Sigmoid colon (tissue), 7 donors: ENCODE data around the gene ZBTB7C. TPM values are rescaled to one million over a fixed set of nuclear protein-coding genes. Genes with fewer than 3 reads are reported as not detected.

ENCODE experiments used
- DNase-seq: peaks from one replicate; pipeline ENCODE4 v3.0.0-alpha.2; 2019
- H3K27ac ChIP-seq, 4 donors: fragments of 200-600 bp; sonication (generic); one replicate each; pipeline ENCODE4 v1.5.1; 2016 to 2019; ENCODE audit warnings: mild to moderate bottlenecking in 1 of 4
- H3K27me3 ChIP-seq, 3 donors: fragments of 200-600 bp; sonication (generic); one replicate each; pipeline ENCODE4 v1.5.1; 2019; ENCODE audit warnings: mild to moderate bottlenecking in 1 of 3
- H3K36me3 ChIP-seq, 4 donors: fragments of 200-600 bp; sonication (generic); one replicate each; pipeline ENCODE4 v1.5.1; 2016 to 2019
- H3K4me1 ChIP-seq, 4 donors: fragments of 200-600 bp; sonication (generic); one replicate each; pipeline ENCODE4 v1.5.1; 2017 to 2019
- H3K4me3 ChIP-seq, 4 donors: fragments of 200-600 bp; sonication (generic); one replicate each; pipeline ENCODE4 v1.5.1; 2017 to 2019; ENCODE audit warnings: mild to moderate bottlenecking in 2 of 4, moderate library complexity in 1 of 4
- H3K9me3 ChIP-seq, 4 donors: fragments of 200-600 bp in 3 of 4; sonication (generic) in 3 of 4; one replicate each; pipeline versions ENCODE4 v1.5.1 to v1.6.1; 2013 to 2019
- EP300 ChIP-seq, 4 donors: sonication (generic); formaldehyde crosslinking; IDR thresholded peaks; one replicate each; pipeline ENCODE4 v1.6.1; 2017; ENCODE audit warnings: antibody characterized with exemption in 4 of 4
- POLR2A ChIP-seq, 2 donors: fragments of 450-650 bp; IDR thresholded peaks; one replicate each; pipeline ENCODE4 v1.6.1; 2016; ENCODE audit warnings: antibody characterized with exemption in 2 of 2, mild to moderate bottlenecking in 2 of 2, moderate library complexity in 2 of 2
- POLR2AphosphoS5 ChIP-seq, 4 donors: sonication (generic); formaldehyde crosslinking; IDR thresholded peaks; one replicate each; pipeline ENCODE4 v1.6.1; 2017; ENCODE audit warnings: antibody characterized with exemption in 4 of 4
- WGBS, 2 donors: extraction: QIAGEN DNeasy Blood & Tissue Kit; methylation state at CpG; one replicate each; pipeline ENCODE4 v1.1.7; 2013; 5-methylcytosine and 5-hydroxymethylcytosine counted together
- intact Hi-C: fragments of 100-400 bp; cut with DNase I; formaldehyde crosslinking; loops from one replicate; pipeline ENCODE4 v1.15.1; 2023
- polyA plus RNA-seq, 3 donors: library from polyadenylated mRNA; stranded (reverse); fragments of 200-250 nt; gene quantifications; one replicate each; pipeline ENCODE4 v1.2.3, GENCODE V29; 2013
- total RNA-seq, 4 donors: library from RNA; depleted of rRNA; stranded (reverse); fragments of >200 nt; gene quantifications; one replicate each; pipeline ENCODE4 v1.1.0, GENCODE V29; 2016
- TF ChIP-seq, protein P1 (sequence below), 4 experiments: fragments of 450-650 bp in 3 of 4; fragments of 200-600 bp in 1 of 4; IDR thresholded peaks; one replicate each; pipeline ENCODE4 v1.5.1; 2016 to 2019; ENCODE audit warnings: antibody characterized with exemption in 4 of 4, mild to moderate bottlenecking in 3 of 4, moderate library complexity in 2 of 4
- donor health status: healthy with polysubstance abuse.
- donor health status: Bipolar disorder and iron deficiency.
- donor health status: healthy.

The ZBTB7C gene
- total and polyA plus RNA-seq, 7 donors: 0.41 to 18.6 (median 1.7) TPM

DNA sequence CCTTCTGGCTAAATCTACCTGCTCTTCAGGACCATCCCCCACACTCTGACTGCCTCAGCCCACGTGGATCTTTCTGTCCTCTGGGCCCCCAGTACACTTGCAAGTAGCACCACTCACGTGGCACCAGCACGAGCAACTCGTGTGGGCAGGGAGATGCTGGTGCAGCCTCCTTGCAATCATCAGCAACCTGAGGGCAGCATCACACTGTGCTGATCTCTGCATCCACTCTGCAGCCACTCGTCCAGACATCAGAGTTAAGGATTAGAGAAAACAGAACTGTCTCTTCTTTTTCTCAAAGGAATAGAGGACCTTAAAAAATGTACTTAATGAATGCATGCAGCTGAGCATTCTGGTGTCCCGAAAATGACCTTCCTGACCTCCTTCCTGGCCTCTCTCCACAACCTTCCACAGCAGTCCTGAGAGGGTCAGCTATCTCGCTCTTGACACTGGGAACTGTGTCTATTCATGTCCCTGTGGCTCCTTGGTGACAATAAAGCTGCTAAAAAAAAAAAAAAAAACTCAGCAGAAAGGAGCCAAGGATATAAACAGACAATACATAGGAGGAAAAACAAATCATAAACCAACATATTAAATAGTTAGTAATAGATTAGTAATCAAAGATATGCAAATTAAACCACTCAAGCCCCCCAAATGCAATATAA is 145.9 kb downstream of the ZBTB7C start:
- no peak overlapping the region for H3K27ac ChIP-seq
- intact Hi-C loops: no loop called here
- no peaks in the 10 kb centered on the region for H3K4me1 ChIP-seq
- no peaks in the 10 kb centered on the region for H3K27me3 ChIP-seq
- TF ChIP-seq EP300 (IDR thresholded peaks at IDR 0.05): no peak
- no peak for TF ChIP-seq POLR2A (IDR thresholded peaks at IDR 0.05)
- TF ChIP-seq POLR2AphosphoS5 (IDR thresholded peaks at IDR 0.05): no peak
- TF ChIP-seq, protein P1, sequence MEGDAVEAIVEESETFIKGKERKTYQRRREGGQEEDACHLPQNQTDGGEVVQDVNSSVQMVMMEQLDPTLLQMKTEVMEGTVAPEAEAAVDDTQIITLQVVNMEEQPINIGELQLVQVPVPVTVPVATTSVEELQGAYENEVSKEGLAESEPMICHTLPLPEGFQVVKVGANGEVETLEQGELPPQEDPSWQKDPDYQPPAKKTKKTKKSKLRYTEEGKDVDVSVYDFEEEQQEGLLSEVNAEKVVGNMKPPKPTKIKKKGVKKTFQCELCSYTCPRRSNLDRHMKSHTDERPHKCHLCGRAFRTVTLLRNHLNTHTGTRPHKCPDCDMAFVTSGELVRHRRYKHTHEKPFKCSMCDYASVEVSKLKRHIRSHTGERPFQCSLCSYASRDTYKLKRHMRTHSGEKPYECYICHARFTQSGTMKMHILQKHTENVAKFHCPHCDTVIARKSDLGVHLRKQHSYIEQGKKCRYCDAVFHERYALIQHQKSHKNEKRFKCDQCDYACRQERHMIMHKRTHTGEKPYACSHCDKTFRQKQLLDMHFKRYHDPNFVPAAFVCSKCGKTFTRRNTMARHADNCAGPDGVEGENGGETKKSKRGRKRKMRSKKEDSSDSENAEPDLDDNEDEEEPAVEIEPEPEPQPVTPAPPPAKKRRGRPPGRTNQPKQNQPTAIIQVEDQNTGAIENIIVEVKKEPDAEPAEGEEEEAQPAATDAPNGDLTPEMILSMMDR (IDR thresholded peaks at IDR 0.05): no peak
- no peak overlapping the region for H3K4me3 ChIP-seq
- no peaks in the 10 kb centered on the region for H3K36me3 ChIP-seq
- no peaks in the 10 kb centered on the region for H3K9me3 ChIP-seq
- no peak for DNase-seq
- WGBS, 2 donors: 79 to 83% methylated on average over 7 of the region's 7 CpGs

DNA sequence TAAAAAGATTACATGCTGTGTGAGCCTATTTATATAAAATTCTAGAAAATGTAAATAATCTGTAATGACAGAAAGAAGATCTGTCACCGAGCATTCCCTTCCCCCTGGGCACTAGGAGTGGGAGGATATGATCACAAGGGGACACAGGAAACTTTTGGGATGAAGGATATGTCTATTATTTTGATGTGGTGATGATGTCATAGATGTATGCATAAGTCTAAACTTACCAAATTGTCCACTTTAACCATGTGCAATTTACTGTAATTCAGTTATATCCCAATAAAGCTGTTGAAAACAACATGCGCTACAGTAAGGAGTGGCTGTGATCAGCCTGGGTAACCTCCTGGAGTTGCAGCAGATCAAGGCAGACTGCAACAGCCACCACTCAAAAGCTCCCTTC is 148.9 kb downstream of the ZBTB7C start:
- H3K4me1 ChIP-seq: no peaks in the 10 kb centered on the region
- DNase-seq: no peak
- no peaks in the 10 kb centered on the region for H3K36me3 ChIP-seq
- TF ChIP-seq, protein P1 (IDR thresholded peaks at IDR 0.05): no peak
- TF ChIP-seq POLR2AphosphoS5 (IDR thresholded peaks at IDR 0.05): no peak
- no peak overlapping the region for H3K4me3 ChIP-seq
- peaks cover 0 to 7% (median 0%) of the 10 kb centered on the region in 4 donors for H3K9me3 ChIP-seq
- intact Hi-C loops: no loop called here
- WGBS, 2 donors: 85 to 92% methylated on average over 2 of the region's 2 CpGs
- no peak overlapping the region for H3K27ac ChIP-seq
- no peaks in the 10 kb centered on the region for H3K27me3 ChIP-seq

DNA sequence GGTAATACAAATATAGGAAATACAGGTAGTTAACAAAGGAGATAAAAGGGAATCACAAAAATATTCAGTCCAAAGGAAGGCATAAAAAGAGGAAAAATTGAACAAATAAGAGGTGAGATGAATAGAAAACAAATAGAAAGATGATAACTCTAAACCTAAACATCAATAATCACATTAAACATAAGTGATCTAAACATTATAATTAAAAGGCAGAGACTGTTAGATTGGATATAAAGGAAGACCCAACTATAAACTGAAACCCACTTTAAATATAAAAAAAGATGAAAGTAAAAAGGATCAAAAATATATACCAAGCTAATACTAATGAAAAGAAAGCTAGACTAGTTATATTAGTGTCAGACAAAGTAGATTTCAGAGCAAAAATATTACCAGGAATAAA is 152.3 kb downstream of the ZBTB7C start:
- no peak for DNase-seq
- intact Hi-C loops: no loop called here
- TF ChIP-seq POLR2A (IDR thresholded peaks at IDR 0.05) (no peak), POLR2AphosphoS5 (IDR thresholded peaks at IDR 0.05) (no peak), EP300 (IDR thresholded peaks at IDR 0.05) (no peak)
- TF ChIP-seq, protein P1 (IDR thresholded peaks at IDR 0.05): no peak
- peaks cover 0 to 9% (median 2%) of the 10 kb centered on the region in 4 donors for H3K9me3 ChIP-seq
- H3K27ac ChIP-seq: no peak overlapping the region
- H3K36me3 ChIP-seq: no peaks in the 10 kb centered on the region
- no peaks in the 10 kb centered on the region for H3K27me3 ChIP-seq
- no peak overlapping the region for H3K4me3 ChIP-seq
- no peaks in the 10 kb centered on the region for H3K4me1 ChIP-seq

DNA sequence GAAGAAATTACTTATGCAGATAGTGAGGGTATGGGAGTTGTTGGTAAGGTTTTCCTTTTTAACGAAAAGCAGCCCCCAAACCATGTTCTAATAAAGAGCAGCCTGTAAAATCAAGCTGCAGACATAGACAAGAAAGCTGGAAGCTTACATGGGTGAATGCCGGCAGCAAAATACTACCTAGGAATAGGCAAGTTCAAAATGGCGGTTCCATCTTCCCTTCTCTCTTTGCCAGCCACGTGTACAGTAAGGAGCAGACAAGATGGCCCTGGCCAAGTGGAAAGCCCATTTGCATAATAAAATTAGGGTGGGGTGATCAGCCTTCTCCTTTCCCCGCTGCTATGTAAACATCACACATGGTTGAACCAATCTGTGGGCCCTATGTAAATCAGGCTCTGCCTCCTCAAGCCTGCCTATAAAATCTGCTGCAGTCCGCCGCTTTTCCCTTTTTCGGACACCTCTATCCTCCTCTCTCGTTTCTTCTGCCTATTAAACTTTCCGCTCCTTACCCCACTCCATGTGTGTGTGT is 155.0 kb downstream of the ZBTB7C start:
- TF ChIP-seq EP300 (IDR thresholded peaks at IDR 0.05): no peak
- TF ChIP-seq, protein P1 (IDR thresholded peaks at IDR 0.05): no peak
- no peak for TF ChIP-seq POLR2AphosphoS5 (IDR thresholded peaks at IDR 0.05)
- TF ChIP-seq POLR2A (IDR thresholded peaks at IDR 0.05): no peak
- no peaks in the 10 kb centered on the region for H3K4me1 ChIP-seq
- DNase-seq: no peak
- no peaks in the 10 kb centered on the region for H3K27me3 ChIP-seq
- H3K9me3 ChIP-seq: peaks cover 0 to 9% (median 2%) of the 10 kb centered on the region in 4 donors
- no peak overlapping the region for H3K4me3 ChIP-seq
- 83 to 88% methylated on average over 10 of the region's 10 CpGs for WGBS, 2 donors
- H3K36me3 ChIP-seq: no peaks in the 10 kb centered on the region
- intact Hi-C loops: no loop called here
- no peak overlapping the region for H3K27ac ChIP-seq

DNA sequence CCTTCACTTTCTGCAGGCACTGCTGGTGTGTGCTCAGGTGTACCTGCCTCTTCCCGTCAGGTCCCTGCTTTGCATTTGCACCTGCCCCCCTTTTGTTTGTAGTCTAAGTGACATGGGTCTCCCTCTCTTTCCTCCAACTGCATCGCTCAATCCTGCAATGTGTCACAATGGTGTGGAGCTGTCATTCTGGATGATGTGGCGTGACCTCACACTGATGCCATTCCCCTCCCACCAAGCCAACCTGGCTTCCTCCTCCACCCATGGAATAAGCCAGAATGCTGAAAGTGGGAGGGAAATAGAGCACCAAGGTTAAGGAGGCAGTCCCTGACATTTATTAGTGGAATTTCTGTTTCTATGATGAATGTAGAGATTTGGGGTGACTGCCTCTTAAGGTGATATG is 156.7 kb downstream of the ZBTB7C start:
- Histone ChIP-seq H3K4me3 (no peak overlapping the region), H3K9me3 (peaks cover 0 to 9% (median 2%) of the 10 kb centered on the region in 4 donors)
- intact Hi-C loops: no loop called here

More for the DNA sequence above, 156.7 kb downstream of the ZBTB7C start:
- 95 to 96% methylated on average over 3 of the region's 3 CpGs for WGBS, 2 donors
- Histone ChIP-seq H3K27ac (no peak overlapping the region), H3K36me3 (no peaks in the 10 kb centered on the region), H3K27me3 (no peaks in the 10 kb centered on the region), H3K4me1 (no peaks in the 10 kb centered on the region)
- no peak for DNase-seq
- no peak for TF ChIP-seq POLR2AphosphoS5 (IDR thresholded peaks at IDR 0.05)
- TF ChIP-seq EP300 (IDR thresholded peaks at IDR 0.05): no peak
- TF ChIP-seq, protein P1 (IDR thresholded peaks at IDR 0.05): no peak
- no peak for TF ChIP-seq POLR2A (IDR thresholded peaks at IDR 0.05)
